ENCODE measurements around the gene ABLIM1. TPM values are rescaled to one million over a fixed set of nuclear protein-coding genes. Genes with fewer than 3 reads are reported as not detected.
"Not testable (repeated sequence)": the region's sequence is repeated elsewhere in the genome, so short reads cannot be mapped to it uniquely, and the experiment has no call there.

The ABLIM1 gene
- total and polyA plus RNA-seq, 8 donors = 52.7 to 195 (median 65.5) TPM

GRCh38 chr10:114698271-114699061 lies 40.4 kb upstream of the ABLIM1 start:
- Histone ChIP-seq H3K4me3 (no peak overlapping the region), H3K36me3 (no peaks in the 10 kb centered on the region), H3K4me1 (no peaks in the 10 kb centered on the region), H3K9me3 (no peaks in the 10 kb centered on the region), H3K27me3 (no peaks in the 10 kb centered on the region), H3K27ac (no peak overlapping the region)
- ATAC-seq (no peak), DNase-seq (no peak)
- no peak for TF ChIP-seq CTCF (IDR thresholded peaks at IDR 0.05)
- intact Hi-C loops (cut with DNase I) = no loop called here

GRCh38 chr10:114697061-114697598 lies 39.1 kb upstream of the ABLIM1 start:
- no peaks in the 10 kb centered on the region for H3K36me3 ChIP-seq
- peak overlapping the region; percentile 7 to 49 for H3K27ac ChIP-seq
- no peak for TF ChIP-seq CTCF (IDR thresholded peaks at IDR 0.05)
- no peaks in the 10 kb centered on the region for H3K4me1 ChIP-seq
- intact Hi-C loops (cut with DNase I) = no loop called here
- H3K9me3 ChIP-seq = no peaks in the 10 kb centered on the region
- DNase-seq (peak in 2 of 4 donors; percentile 78 to 85), ATAC-seq (peak; percentile 93)
- no peaks in the 10 kb centered on the region for H3K27me3 ChIP-seq
- no peak overlapping the region for H3K4me3 ChIP-seq

GRCh38 chr10:114696301-114696700 lies 38.2 kb upstream of the ABLIM1 start:
- H3K4me1 ChIP-seq; H3K36me3 ChIP-seq; H3K27me3 ChIP-seq; H3K4me3 ChIP-seq; ATAC-seq; H3K27ac ChIP-seq; intact Hi-C loops (cut with DNase I); DNase-seq; H3K9me3 ChIP-seq: not testable (repeated sequence)

- no peak overlapping the region for H3K27ac ChIP-seq
- no peaks in the 10 kb centered on the region for H3K9me3 ChIP-seq
- intact Hi-C loops (cut with DNase I) = no loop called here
- H3K4me3 ChIP-seq = no peak overlapping the region
- H3K27me3 ChIP-seq = no peaks in the 10 kb centered on the region
- TF ChIP-seq CTCF (IDR thresholded peaks at IDR 0.05) = peak; percentile 37 to 40
- DNase-seq = no peak
- no peak for ATAC-seq
- H3K4me1 ChIP-seq = peaks cover 0 to 7% of the 10 kb centered on the region in 2 donors
- no peaks in the 10 kb centered on the region for H3K36me3 ChIP-seq
Observed at GRCh38 chr10:114694752-114695151, 36.7 kb upstream of the ABLIM1 start.

- intact Hi-C loops (cut with DNase I) = no loop called here
- Histone ChIP-seq H3K27ac (no peak overlapping the region), H3K4me1 (peaks cover 0 to 7% of the 10 kb centered on the region in 2 donors), H3K9me3 (no peaks in the 10 kb centered on the region), H3K27me3 (no peaks in the 10 kb centered on the region), H3K36me3 (no peaks in the 10 kb centered on the region), H3K4me3 (no peak overlapping the region)
- no peak for TF ChIP-seq CTCF (IDR thresholded peaks at IDR 0.05)
- no peak for DNase-seq
- ATAC-seq = no peak
Observed at GRCh38 chr10:114694062-114694461, 36.0 kb upstream of the ABLIM1 start.

All from left lung (tissue), 10 donors.